ENCODE results near the gene SCUBE2.

- TF ChIP-seq YY1 (IDR thresholded peaks at IDR 0.05; ENCODE audit: low read depth) (no peak), MAX (IDR thresholded peaks at IDR 0.05; ENCODE audit: low read depth) (no peak), CTCF (IDR thresholded peaks at IDR 0.05) (peak; percentile 18; the same call in 1 of the 2 replicates), TEAD4 (IDR thresholded peaks at IDR 0.05; ENCODE audit: borderline replicate concordance, insufficient read depth) (no peak)
These were observed 30.7 kb downstream of the SCUBE2 start for GRCh38 chr11:9060700-9061111.

Data from SK-N-SH (cell line).